Measurements from ENCODE around the gene LRRC28.

LRRC28 gene

DNA sequence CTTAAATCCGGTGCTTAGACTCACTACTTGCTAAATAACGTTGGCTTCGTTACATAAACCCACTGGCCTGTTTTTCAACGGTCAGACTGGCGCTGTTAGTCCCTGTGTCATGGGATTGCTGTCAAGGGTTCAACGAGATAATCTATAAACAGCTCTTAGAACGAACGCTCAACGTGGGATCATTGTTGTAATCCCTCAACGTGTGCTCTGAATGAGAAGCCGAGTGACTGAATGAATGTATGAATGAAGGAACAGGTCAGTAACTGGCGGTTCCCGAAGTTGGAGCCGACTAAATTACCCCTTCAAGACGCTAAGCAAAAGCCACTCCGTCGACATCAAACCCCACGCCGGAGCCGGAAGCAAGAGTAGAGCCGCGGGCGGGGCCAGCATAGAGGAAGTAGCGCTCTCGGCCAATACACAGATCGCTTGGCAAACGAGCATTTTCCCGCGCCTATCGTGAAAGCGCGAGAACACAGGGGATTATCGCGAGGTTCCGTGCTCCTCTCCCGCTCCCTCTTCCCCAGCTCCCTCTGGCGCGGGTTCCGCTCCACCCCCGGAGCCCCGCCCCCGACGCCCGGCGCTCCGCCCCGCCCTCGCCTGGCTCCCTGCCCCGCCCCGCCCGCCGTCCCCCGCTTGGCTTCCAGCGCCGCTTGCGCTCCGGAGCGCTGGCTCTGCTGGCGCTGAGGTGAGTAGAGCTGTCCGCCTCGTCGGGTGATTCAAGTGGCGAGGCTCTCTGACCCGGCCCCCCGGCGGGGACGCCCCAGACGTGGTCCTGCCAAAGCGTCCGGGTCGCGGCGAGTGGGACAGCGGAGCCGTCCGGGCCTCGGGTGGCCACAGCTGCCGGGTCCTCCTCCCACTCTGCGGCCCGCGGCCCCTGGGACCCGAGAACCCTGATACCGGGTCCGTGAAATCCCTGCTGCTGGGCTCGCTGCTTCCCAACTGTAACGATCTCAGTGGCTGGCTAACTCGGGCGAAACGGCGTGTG lies at the start of gene LRRC28:
LRRC28 (plus strand) TSS at position 625 of the 985 bp plus-strand sequence. CDS start 4,477 bp downstream, outside the sequence.
- Histone ChIP-seq H3K9me3 (ENCODE audit: severe bottlenecking) (no peaks in the 10 kb centered on the region), H3K27ac (peak within 1 kb of the TSS; percentile 87), H3K36me3 (0 out of 2 replicates have a peak, but pooled peaks cover 5% of the 10 kb centered on the region), H3K27me3 (ENCODE audit: insufficient read depth, low read depth, severe bottlenecking) (no peaks in the 10 kb centered on the region), H3K4me3 (ENCODE audit: low read depth, low read length) (peak within 1 kb of the TSS; percentile 96)
- TF ChIP-seq, protein P1, sequence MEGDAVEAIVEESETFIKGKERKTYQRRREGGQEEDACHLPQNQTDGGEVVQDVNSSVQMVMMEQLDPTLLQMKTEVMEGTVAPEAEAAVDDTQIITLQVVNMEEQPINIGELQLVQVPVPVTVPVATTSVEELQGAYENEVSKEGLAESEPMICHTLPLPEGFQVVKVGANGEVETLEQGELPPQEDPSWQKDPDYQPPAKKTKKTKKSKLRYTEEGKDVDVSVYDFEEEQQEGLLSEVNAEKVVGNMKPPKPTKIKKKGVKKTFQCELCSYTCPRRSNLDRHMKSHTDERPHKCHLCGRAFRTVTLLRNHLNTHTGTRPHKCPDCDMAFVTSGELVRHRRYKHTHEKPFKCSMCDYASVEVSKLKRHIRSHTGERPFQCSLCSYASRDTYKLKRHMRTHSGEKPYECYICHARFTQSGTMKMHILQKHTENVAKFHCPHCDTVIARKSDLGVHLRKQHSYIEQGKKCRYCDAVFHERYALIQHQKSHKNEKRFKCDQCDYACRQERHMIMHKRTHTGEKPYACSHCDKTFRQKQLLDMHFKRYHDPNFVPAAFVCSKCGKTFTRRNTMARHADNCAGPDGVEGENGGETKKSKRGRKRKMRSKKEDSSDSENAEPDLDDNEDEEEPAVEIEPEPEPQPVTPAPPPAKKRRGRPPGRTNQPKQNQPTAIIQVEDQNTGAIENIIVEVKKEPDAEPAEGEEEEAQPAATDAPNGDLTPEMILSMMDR (IDR thresholded peaks at IDR 0.05; ENCODE audit: low read depth, low read length) = no peak
- peak; percentile 98 for DNase-seq

DNA sequence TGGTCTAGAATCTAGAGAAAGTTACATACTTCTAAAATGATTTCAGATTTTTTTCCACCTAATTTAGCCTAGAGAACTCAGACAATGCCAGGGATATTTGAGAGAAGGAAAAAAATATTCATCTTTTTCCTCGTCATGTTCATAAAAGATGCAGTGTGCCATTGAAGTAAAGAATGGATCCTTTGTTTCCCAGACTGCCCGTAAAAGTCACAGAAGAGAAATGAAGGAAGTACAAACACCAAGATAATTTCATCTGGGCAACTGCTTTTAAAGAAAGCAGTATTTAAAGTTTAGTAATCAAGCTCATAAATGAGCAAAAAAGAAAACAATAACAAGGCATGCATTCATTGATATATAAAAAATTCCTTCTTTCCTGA lies 49.1 kb upstream of the LRRC28 start:
- DNase-seq = no peak
- Histone ChIP-seq H3K36me3 (no peaks in the 10 kb centered on the region), H3K4me3 (ENCODE audit: low read depth, low read length) (no peak overlapping the region), H3K27ac (no peak overlapping the region), H3K27me3 (ENCODE audit: insufficient read depth, low read depth, severe bottlenecking) (no peaks in the 10 kb centered on the region), H3K9me3 (ENCODE audit: severe bottlenecking) (peaks cover 6% of the 10 kb centered on the region)
- TF ChIP-seq, protein P1 (IDR thresholded peaks at IDR 0.05; ENCODE audit: low read depth, low read length) = no peak

DNA sequence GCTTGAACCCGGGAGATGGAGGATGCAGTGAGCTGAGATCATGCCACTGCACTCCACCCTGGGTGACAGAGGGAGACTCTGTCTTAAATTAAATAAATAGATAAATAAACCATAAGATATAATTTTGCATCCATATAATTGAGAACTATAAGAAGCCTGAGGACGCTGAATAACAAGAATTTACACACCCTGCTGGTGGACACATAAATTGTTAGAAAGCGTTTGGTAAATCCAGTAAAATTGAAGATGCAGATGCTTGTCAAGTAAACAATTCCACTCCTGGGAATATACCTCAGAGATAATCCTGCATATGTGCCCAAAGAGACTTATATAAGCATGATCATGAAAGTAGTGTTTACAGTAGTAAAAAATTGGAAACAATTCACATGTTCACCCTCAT lies 43.6 kb upstream of the LRRC28 start:
- H3K9me3 ChIP-seq (ENCODE audit: severe bottlenecking) = peaks cover 6% of the 10 kb centered on the region
- TF ChIP-seq, protein P1 (IDR thresholded peaks at IDR 0.05; ENCODE audit: low read depth, low read length) = no peak
- no peaks in the 10 kb centered on the region for H3K27me3 ChIP-seq (ENCODE audit: insufficient read depth, low read depth, severe bottlenecking)
- no peak overlapping the region for H3K27ac ChIP-seq
- no peaks in the 10 kb centered on the region for H3K36me3 ChIP-seq
- DNase-seq = no peak
- H3K4me3 ChIP-seq (ENCODE audit: low read depth, low read length) = no peak overlapping the region

DNA sequence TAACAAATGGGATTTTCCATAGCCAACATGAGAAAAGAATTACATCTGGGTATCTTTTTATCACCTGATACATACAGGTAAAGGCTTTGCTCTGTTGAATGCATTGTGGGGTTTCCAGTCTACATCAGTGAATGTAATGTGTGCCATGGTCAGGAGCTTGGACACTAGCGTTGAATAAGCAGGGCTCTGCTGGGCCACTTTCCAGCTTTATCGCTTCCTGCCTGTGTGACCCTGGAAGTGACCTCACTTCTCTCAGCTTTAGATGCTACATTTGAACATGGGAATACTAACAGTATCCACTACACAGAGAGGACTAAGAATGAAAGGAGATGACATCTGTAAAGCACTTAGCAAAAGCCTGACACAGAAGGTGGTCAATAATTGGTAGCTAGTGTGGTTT lies 42.0 kb upstream of the LRRC28 start:
- H3K27me3 ChIP-seq (ENCODE audit: insufficient read depth, low read depth, severe bottlenecking) = no peaks in the 10 kb centered on the region
- no peak for DNase-seq
- TF ChIP-seq, protein P1 (IDR thresholded peaks at IDR 0.05; ENCODE audit: low read depth, low read length) = no peak
- peaks cover 6% of the 10 kb centered on the region for H3K9me3 ChIP-seq (ENCODE audit: severe bottlenecking)
- no peak overlapping the region for H3K4me3 ChIP-seq (ENCODE audit: low read depth, low read length)
- no peaks in the 10 kb centered on the region for H3K36me3 ChIP-seq
- H3K27ac ChIP-seq = no peak overlapping the region

DNA sequence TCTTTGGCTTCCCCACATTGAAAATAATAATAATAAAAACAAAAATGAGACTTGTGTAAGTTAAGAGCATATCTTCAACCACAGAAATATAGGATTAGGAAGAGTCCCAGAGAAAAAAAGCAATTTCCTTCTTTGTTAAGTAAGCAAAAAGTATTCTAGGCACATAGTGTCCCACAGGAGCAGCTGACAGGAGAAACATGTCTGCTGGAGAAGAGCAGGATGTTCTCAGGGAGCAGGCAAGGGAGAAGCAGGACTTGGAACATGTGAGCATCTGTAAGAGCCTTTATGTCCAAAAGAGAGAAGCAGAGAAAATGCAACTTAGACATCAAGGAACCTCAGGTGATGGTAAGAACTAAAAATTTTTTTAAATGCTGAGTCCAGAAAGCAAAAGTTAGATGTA lies 40.9 kb upstream of the LRRC28 start:
- Histone ChIP-seq H3K36me3 (no peaks in the 10 kb centered on the region), H3K27ac (no peak overlapping the region), H3K9me3 (ENCODE audit: severe bottlenecking) (peaks cover 6% of the 10 kb centered on the region), H3K4me3 (ENCODE audit: low read depth, low read length) (no peak overlapping the region), H3K27me3 (ENCODE audit: insufficient read depth, low read depth, severe bottlenecking) (no peaks in the 10 kb centered on the region)
- TF ChIP-seq, protein P1 (IDR thresholded peaks at IDR 0.05; ENCODE audit: low read depth, low read length) = no peak
- DNase-seq = no peak

All from WERI-Rb-1 (cell line).